ENCODE data around the gene SDC4.

Gene SDC4

GRCh38 chr20:45347936-45348778 is at the start of gene SDC4:
Gene SDC4, minus strand, starts transcription at chr20:45348424. Its CDS starts 40 bp downstream, at chr20:45348384.
- no peak for TF ChIP-seq CTCF (IDR thresholded peaks at IDR 0.05; ENCODE audit: extremely low read depth, insufficient read depth, missing control alignments)
- in situ Hi-C loops (cut with MboI; ENCODE audit: low pct_unique_long_range_greater_than_20kb, low sequenced_read_pairs, unreplicated experiment), result no loop called here
- peak; percentile 70 for DNase-seq (ENCODE audit: low spot score)

GRCh38 chr20:45395114-45395415 is 46.8 kb upstream of the SDC4 start:
- in situ Hi-C loops (cut with MboI; ENCODE audit: low pct_unique_long_range_greater_than_20kb, low sequenced_read_pairs, unreplicated experiment), result no loop called here
- DNase-seq (ENCODE audit: low spot score), result no peak

GRCh38 chr20:45394221-45395113 is 46.2 kb upstream of the SDC4 start:
- TF ChIP-seq CTCF (IDR thresholded peaks at IDR 0.05; ENCODE audit: extremely low read depth, insufficient read depth, missing control alignments), result no peak
- DNase-seq (ENCODE audit: low spot score), result no peak
- in situ Hi-C loops (cut with MboI; ENCODE audit: low pct_unique_long_range_greater_than_20kb, low sequenced_read_pairs, unreplicated experiment), result no loop called here

More at GRCh38 chr20:45395114-45395415, 46.8 kb upstream of the SDC4 start:
- no peak for TF ChIP-seq CTCF (IDR thresholded peaks at IDR 0.05; ENCODE audit: extremely low read depth, insufficient read depth, missing control alignments)

GRCh38 chr20:45392733-45393132 is 44.5 kb upstream of the SDC4 start:
- no peak for DNase-seq (ENCODE audit: low spot score)
- in situ Hi-C loops (cut with MboI; ENCODE audit: low pct_unique_long_range_greater_than_20kb, low sequenced_read_pairs, unreplicated experiment), result no loop called here
- no peak for TF ChIP-seq CTCF (IDR thresholded peaks at IDR 0.05; ENCODE audit: extremely low read depth, insufficient read depth, missing control alignments)

- TF ChIP-seq CTCF (IDR thresholded peaks at IDR 0.05; ENCODE audit: extremely low read depth, insufficient read depth, missing control alignments), result no peak
- in situ Hi-C loops (cut with MboI; ENCODE audit: low pct_unique_long_range_greater_than_20kb, low sequenced_read_pairs, unreplicated experiment), result no loop called here
- DNase-seq (ENCODE audit: low spot score), result no peak
These were observed 43.3 kb upstream of the SDC4 start for GRCh38 chr20:45391559-45391958.

GRCh38 chr20:45390931-45391330 is 42.7 kb upstream of the SDC4 start:
- no peak for DNase-seq (ENCODE audit: low spot score)
- TF ChIP-seq CTCF (IDR thresholded peaks at IDR 0.05; ENCODE audit: extremely low read depth, insufficient read depth, missing control alignments), result no peak
- in situ Hi-C loops (cut with MboI; ENCODE audit: low pct_unique_long_range_greater_than_20kb, low sequenced_read_pairs, unreplicated experiment), result no loop called here
